Mucosa of stomach (tissue), 1 donor: ENCODE results near the gene TCF15.

ENCODE experiments used
- H3K27me3 ChIP-seq: one replicate; pipeline ENCODE4 v1.7.0; 2013; ENCODE audit warnings: mild to moderate bottlenecking, low read length; ENCODE audit not compliant: control insufficient read depth, insufficient read depth
- H3K36me3 ChIP-seq: one replicate; pipeline ENCODE4 v1.7.0; 2013; ENCODE audit warnings: low read length; ENCODE audit not compliant: control insufficient read depth, insufficient read depth
- H3K4me1 ChIP-seq: one replicate; pipeline ENCODE4 v1.7.0; 2013; ENCODE audit warnings: mild to moderate bottlenecking, low read length; ENCODE audit not compliant: control insufficient read depth, insufficient read depth
- H3K4me3 ChIP-seq: one replicate; pipeline ENCODE4 v1.7.0; 2013; ENCODE audit warnings: low read length
- H3K9ac ChIP-seq: one replicate; pipeline ENCODE4 v1.7.0; 2013; ENCODE audit warnings: mild to moderate bottlenecking, low read length, moderate library complexity
- H3K9me3 ChIP-seq: one replicate; pipeline ENCODE4 v1.7.0; 2013; ENCODE audit warnings: mild to moderate bottlenecking, low read length, moderate library complexity; ENCODE audit not compliant: control insufficient read depth
- donor health status: Pancreatic carcinoma.

The TCF15 gene

DNA sequence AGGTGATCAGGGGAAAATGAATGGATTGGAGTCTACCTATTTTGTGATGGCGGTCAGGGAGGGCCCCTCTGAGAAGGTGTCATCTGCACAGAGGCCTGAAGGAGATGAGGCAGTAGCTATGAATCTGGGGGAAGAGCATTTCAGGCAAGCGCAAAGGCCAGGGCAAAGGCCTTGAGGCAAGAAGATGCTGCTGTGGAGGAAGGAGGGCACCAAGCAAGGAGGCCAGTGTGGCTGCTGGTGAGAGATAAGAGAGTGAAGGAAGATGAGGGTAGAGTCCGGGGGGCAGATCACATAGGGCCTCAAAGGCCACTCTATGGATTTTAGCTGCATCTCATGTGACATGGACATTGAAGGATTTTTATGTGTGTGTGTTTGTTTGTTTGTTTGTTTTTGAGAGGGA, 45.9 kb downstream of the TCF15 start:
- peaks cover 10% of the 10 kb centered on the region for H3K27me3 ChIP-seq
- H3K4me1 ChIP-seq = no peaks in the 10 kb centered on the region
- no peak overlapping the region for H3K4me3 ChIP-seq
- H3K9me3 ChIP-seq = no peaks in the 10 kb centered on the region
- no peak overlapping the region for H3K9ac ChIP-seq
- H3K36me3 ChIP-seq = no peaks in the 10 kb centered on the region

DNA sequence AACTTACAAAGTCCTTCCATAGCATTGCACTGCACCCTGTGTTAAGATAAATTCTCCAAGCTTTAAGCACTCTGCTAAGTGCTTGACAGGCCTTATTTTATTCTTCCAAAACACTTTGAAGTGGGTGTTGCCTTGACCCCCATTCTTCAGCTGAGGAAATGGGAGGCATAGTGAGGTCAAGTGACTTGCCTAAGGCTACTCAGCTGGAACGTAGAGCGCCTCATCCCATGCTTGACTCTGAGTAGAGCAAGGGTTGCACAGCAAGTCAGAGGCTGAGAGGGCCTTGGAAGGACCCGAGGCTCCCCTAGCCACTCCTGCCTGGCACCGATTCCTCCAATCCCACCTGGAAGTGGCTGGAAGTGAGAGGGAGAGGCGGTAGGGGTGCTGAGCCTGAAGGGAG, 46.9 kb downstream of the TCF15 start:
- Histone ChIP-seq H3K36me3 (no peaks in the 10 kb centered on the region), H3K9me3 (no peaks in the 10 kb centered on the region), H3K27me3 (peaks cover 10% of the 10 kb centered on the region), H3K4me1 (no peaks in the 10 kb centered on the region), H3K9ac (no peak overlapping the region), H3K4me3 (no peak overlapping the region)

DNA sequence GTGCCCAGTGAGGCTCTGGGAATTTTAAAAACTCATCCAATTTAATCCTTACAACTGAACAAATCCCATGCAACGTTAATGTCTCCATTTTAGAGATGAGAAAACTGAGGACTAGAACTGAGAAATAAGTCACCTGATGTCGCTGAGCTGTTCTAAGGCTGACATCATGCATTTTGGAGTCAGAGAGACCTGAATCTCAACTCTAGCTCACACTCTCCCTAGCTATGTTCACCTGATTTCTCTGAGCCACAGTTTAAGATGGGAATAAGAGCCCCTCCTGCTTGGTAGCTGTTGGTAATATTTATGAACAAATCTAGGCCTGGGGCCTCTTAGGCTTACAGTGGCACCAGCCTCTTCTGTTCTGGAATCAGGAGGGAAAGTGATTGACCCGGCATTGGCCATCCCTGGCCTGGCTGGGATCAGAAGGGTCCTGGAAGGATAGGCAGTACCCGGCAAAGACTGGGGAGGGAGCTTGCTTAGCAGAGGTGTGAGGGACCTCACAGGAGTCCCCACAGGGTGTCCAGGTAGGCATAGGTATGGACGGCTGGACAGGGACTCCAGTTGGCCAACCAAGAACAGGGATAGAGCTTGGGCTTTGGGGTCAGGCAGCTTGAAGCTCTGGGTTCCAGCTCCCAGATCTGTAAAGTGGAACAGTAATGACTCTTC, 47.7 kb downstream of the TCF15 start:
- Histone ChIP-seq H3K27me3 (peaks cover 3% of the 10 kb centered on the region), H3K4me3 (no peak overlapping the region)

DNA sequence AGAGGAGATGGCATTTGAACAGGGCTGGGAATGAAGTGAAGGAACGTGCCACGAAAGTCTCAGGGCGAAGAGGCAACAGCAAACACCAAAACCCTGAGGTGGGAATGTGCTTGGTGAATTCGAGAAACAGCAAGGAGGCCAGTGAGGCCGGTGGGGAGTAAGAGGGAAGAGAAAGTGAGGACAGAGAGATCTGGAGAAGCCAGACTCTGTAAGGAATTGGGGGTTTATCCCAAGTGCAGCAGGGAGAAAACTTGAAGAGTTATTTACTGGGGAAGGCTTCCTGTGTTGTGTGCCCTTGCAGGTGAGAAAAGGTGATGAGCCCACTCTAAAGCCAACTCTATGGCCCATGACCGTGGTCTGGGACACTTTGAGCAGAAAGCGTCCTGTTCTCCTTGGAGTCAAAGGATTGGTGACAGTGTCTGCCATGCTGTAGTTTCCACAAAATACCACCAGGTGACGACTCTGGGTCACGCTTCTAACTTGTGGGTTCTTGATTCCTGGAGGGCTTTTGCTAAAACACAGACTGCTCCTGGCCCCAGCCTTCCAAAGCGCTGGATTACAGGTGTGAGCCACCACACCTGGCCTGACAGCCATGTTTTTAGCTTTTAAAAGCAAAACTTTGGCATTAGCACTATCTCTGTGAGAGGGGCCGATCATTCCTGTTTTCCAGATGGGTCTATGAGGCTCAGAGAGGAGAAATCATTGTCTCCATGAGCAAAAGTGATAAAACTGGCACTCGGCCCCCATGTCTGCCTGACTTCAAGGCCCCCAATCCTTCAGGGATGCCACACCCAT, 48.5 kb downstream of the TCF15 start:
- peaks cover 3% of the 10 kb centered on the region for H3K27me3 ChIP-seq
- no peak overlapping the region for H3K4me3 ChIP-seq
- H3K36me3 ChIP-seq = no peaks in the 10 kb centered on the region
- no peaks in the 10 kb centered on the region for H3K4me1 ChIP-seq
- H3K9ac ChIP-seq = no peak overlapping the region
- H3K9me3 ChIP-seq = no peaks in the 10 kb centered on the region

More for the DNA sequence above, 47.7 kb downstream of the TCF15 start:
- no peaks in the 10 kb centered on the region for H3K4me1 ChIP-seq
- no peaks in the 10 kb centered on the region for H3K9me3 ChIP-seq
- no peaks in the 10 kb centered on the region for H3K36me3 ChIP-seq
- no peak overlapping the region for H3K9ac ChIP-seq

DNA sequence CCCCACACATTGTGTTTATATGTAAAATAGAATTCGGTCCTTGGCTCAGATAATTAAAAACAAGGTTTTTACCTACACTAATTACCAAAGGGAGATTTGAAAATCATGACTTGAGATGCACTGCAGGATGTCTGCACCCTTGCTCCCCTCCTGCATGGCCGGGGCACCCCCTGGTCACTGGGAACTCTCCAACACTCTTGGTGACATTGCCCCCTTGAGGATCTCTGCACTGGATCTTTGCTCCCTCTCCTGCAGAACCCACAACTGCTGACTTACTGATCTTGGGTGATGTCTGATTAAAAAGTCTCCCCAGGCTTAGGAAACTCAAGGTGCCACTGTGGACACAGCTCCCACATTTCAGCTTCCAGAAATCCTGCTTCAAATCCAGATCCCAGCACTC, 49.4 kb downstream of the TCF15 start:
- Histone ChIP-seq H3K4me3 (no peak overlapping the region), H3K9ac (no peak overlapping the region), H3K36me3 (no peaks in the 10 kb centered on the region), H3K27me3 (peaks cover 3% of the 10 kb centered on the region), H3K9me3 (no peaks in the 10 kb centered on the region), H3K4me1 (peaks cover 4% of the 10 kb centered on the region)

DNA sequence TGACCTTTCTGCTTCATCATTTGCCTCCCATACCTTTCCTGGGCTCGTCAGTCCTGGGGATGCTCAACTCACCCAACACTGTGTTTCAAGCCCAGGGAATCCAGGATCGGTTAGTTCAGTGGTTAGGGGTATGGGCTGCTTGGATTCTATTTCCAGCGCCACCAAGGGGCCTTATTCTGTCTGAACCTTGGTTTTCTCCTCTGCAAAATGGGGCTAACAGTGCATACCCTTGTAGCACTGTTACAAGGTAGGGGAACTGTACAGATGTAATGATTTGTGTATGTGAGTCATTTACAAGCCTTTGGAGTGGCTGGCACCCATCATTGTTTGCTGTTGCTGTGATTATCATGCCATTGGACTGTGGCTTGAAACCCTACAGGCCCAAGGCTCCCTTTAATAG, 52.0 kb downstream of the TCF15 start:
- Histone ChIP-seq H3K9ac (no peak overlapping the region), H3K27me3 (peaks cover 3% of the 10 kb centered on the region), H3K9me3 (no peaks in the 10 kb centered on the region), H3K36me3 (no peaks in the 10 kb centered on the region), H3K4me3 (no peak overlapping the region), H3K4me1 (peaks cover 5% of the 10 kb centered on the region)

DNA sequence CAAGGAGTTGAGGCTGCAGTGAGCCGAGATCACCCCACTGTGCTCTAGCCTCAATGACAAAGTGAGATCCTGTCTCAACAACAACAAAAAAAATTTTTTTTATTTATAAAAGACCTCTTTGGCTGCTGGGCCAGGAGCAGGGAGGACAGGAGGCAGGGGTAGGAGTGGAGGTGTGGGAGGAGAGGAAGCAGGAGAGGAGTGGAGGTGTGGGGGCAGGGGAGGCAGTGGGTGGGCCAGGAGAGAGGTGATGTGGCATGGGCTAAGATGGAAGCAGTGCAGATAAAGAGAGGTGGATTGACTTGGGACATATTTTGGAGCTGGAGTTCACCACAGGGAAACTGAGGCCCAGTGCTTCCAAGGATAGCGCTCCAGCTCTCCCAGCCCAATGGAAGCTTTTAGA, 53.1 kb downstream of the TCF15 start:
- Histone ChIP-seq H3K36me3 (no peaks in the 10 kb centered on the region), H3K27me3 (peaks cover 3% of the 10 kb centered on the region), H3K9me3 (no peaks in the 10 kb centered on the region), H3K9ac (no peak overlapping the region), H3K4me1 (peaks cover 5% of the 10 kb centered on the region), H3K4me3 (no peak overlapping the region)

DNA sequence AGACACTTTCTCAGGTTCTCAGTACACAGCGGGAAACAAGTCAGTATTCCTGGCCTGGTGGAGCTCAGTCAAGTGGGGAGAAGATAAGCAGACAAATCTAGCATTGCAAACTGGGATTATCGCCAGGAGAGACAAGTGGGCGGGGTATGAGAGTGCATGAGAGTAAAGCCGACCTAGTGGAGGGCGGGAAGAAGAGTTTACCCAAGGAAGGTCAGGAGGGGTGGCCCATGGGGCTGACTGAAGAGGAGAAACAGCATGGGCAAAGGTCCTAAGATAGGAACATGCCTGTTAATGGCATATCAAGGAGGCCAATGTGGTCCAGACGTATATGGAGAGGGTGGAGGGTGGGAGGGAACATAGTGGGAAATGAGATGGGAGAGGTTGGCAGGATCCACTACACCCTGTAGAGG, 54.1 kb downstream of the TCF15 start:
- Histone ChIP-seq H3K27me3 (peaks cover 5% of the 10 kb centered on the region), H3K9ac (no peak overlapping the region), H3K9me3 (no peaks in the 10 kb centered on the region), H3K4me1 (peaks cover 5% of the 10 kb centered on the region), H3K36me3 (no peaks in the 10 kb centered on the region), H3K4me3 (no peak overlapping the region)
